ENCODE measurements around the gene MED22. TPM values are rescaled to one million over a fixed set of nuclear protein-coding genes. Genes with fewer than 3 reads are reported as not detected.

MED22 gene
- total RNA-seq, 1 donor from 2014 or later, result 49.2 TPM

DNA sequence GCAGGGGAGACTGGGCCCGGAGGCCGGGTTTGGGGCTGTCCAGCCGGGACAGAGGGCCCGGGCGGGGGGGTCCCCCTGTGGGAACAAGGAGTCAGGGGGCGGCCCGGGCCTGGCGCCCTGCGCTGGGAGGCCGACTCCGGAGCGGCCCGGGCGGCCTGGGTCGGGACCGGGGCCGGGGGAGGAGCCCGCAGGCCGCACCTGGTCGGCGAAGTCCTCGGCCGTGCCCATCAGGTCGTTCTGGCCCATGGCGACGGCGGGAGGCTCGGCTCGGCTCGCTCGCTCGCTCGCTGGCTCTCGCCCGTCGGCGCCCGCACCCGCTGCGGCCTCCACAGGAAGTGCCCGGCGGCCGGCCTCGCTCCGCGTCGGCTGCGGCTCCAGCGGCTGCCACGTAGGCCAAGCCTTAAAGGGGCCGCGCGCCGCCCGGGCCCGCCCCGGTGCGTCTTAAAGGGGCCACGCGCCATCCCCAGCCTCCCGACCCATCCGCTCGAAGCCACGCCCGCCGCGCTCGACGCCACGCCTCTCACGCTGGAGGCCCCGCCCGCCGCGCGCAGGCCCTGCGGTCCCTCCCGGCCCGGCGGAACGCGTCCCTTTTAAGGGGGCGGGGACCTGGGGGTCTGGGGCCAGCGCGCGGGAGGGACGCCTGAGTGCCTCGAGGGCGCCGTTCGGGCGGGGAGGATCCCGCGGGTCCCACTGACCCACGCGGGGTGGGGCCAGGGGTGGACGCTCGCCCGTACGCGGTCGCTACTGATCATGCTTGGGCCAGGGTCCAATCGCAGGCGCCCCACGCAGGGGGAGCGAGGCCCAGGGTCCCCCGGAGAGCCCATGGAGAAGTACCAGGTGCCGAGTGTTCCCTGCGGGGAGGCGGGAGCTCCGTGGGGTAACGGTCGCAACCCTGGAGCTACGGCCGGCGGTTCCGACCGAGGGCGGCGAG, 28.1 kb upstream of the MED22 start, which contains the start of the genes STKLD1 and SURF4:
Gene STKLD1 (plus strand): TSS at position 643 of the 931 bp plus-strand sequence. CDS start 108 bp downstream, at position 751.
Gene SURF4 (minus strand): TSS at position 337 of the 931 bp plus-strand sequence. CDS start 91 bp downstream, at position 246.
- Mint-ChIP-seq H3K4me1 (ENCODE audit: low read depth) (peaks cover 14% of the 10 kb centered on the region), H3K27me3 (no peaks in the 10 kb centered on the region), H3K36me3 (ENCODE audit: insufficient read depth) (no peaks in the 10 kb centered on the region), H3K27ac (peak within 1 kb of the TSS; percentile 96), H3K9me3 (ENCODE audit: low read depth) (no peaks in the 10 kb centered on the region), H3K4me3 (ENCODE audit: low read depth) (peak within 1 kb of the TSS; percentile 91)
- TF ChIP-seq, protein P1, sequence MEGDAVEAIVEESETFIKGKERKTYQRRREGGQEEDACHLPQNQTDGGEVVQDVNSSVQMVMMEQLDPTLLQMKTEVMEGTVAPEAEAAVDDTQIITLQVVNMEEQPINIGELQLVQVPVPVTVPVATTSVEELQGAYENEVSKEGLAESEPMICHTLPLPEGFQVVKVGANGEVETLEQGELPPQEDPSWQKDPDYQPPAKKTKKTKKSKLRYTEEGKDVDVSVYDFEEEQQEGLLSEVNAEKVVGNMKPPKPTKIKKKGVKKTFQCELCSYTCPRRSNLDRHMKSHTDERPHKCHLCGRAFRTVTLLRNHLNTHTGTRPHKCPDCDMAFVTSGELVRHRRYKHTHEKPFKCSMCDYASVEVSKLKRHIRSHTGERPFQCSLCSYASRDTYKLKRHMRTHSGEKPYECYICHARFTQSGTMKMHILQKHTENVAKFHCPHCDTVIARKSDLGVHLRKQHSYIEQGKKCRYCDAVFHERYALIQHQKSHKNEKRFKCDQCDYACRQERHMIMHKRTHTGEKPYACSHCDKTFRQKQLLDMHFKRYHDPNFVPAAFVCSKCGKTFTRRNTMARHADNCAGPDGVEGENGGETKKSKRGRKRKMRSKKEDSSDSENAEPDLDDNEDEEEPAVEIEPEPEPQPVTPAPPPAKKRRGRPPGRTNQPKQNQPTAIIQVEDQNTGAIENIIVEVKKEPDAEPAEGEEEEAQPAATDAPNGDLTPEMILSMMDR (IDR thresholded peaks at IDR 0.05; ENCODE audit: unreplicated experiment), result no peak
- peak; percentile 92 for DNase-seq (ENCODE audit: low spot score, unreplicated experiment)

DNA sequence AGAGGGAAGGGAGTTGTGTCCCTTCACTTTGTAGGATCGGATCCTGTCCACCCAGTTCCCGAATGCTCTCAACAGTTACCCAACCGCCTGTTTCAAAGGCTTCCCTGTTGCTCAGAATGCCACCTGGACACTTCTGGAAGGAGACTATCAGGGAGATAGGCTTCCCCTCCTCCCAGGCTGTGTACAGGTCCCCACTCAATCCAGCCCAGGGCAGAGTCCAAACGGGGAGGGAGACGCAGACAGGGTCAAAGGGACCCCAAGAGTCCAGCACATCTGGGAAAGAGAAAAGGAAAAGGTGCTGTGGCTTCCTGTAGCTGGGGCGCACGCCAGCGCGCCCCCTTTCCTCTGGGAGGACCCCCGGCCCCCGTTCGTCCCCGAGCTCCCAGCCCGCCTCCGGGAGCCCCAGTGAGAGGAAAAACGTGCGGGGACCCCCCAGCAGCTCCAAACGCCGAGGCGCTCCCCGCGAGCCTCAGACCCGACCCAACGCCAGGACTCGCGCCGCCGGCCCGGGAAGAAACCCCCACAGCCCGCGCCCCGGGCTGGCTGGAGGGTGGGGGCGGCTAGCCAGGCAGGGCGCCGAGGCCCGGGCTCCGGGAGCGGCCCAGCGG, 27.3 kb upstream of the MED22 start:
- H3K4me3 Mint-ChIP-seq (ENCODE audit: low read depth), result peak overlapping the region; percentile 91
- peaks cover 19% of the 10 kb centered on the region for H3K4me1 Mint-ChIP-seq (ENCODE audit: low read depth)
- H3K27me3 Mint-ChIP-seq, result no peaks in the 10 kb centered on the region
- no peaks in the 10 kb centered on the region for H3K9me3 Mint-ChIP-seq (ENCODE audit: low read depth)
- H3K36me3 Mint-ChIP-seq (ENCODE audit: insufficient read depth), result peaks cover 2% of the 10 kb centered on the region
- H3K27ac Mint-ChIP-seq, result peak overlapping the region; percentile 96
- TF ChIP-seq, protein P1 (IDR thresholded peaks at IDR 0.05; ENCODE audit: unreplicated experiment), result peak; percentile 20
- DNase-seq (ENCODE audit: low spot score, unreplicated experiment), result peak; percentile 27

DNA sequence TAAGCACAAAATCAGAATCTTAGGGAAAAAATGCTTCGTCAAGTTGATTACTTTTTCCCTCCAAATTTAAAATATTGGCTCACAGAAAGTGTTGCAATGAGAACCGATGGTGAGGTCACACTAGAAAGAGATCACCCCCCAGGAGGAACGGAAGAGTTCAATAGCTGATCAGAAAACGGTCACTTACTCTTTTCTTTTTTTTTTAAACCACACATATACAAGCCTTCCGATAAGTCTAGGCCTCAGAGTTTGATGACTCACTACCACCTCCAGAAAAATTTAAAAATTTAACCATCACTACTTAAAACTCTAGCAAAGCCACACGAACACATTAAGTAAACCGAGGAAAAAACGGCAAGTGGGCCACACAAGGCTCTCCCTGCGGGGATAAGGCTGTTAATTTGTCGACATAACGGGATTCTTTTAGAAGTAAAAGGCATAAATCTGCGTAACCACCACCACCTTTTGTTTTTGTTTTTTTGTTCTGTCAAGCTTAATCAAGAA, 26.7 kb upstream of the MED22 start:
- peak overlapping the region; percentile 96 for H3K27ac Mint-ChIP-seq
- no peaks in the 10 kb centered on the region for H3K27me3 Mint-ChIP-seq
- peaks cover 19% of the 10 kb centered on the region for H3K4me1 Mint-ChIP-seq (ENCODE audit: low read depth)
- no peak for DNase-seq (ENCODE audit: low spot score, unreplicated experiment)
- no peaks in the 10 kb centered on the region for H3K9me3 Mint-ChIP-seq (ENCODE audit: low read depth)
- H3K36me3 Mint-ChIP-seq (ENCODE audit: insufficient read depth), result peaks cover 2% of the 10 kb centered on the region
- peak overlapping the region; percentile 91 for H3K4me3 Mint-ChIP-seq (ENCODE audit: low read depth)
- TF ChIP-seq, protein P1 (IDR thresholded peaks at IDR 0.05; ENCODE audit: unreplicated experiment), result no peak

DNA sequence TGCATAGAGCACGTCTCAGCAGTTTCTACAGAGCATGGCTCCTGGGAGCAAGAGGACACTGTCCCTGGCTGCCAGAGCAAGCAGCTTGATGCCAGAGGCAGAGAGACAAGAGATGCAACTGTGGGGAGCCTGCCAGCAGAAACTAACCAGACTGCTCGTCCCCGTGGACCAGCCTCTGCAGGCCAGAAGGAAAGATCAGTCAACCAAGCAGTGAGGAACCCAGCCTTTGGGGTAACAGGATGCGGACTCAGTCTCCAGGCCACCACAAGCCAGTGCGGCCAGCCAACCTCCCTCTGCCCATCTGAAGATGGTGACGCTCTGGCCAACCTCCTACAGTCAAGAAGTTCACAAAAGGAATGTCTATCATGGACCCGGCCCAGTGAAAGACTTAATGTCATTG, 24.2 kb upstream of the MED22 start:
- Mint-ChIP-seq H3K4me3 (ENCODE audit: low read depth) (no peak overlapping the region), H3K4me1 (ENCODE audit: low read depth) (peaks cover 19% of the 10 kb centered on the region), H3K27me3 (no peaks in the 10 kb centered on the region), H3K27ac (no peak overlapping the region), H3K36me3 (ENCODE audit: insufficient read depth) (peaks cover 2% of the 10 kb centered on the region), H3K9me3 (ENCODE audit: low read depth) (no peaks in the 10 kb centered on the region)
- TF ChIP-seq, protein P1 (IDR thresholded peaks at IDR 0.05; ENCODE audit: unreplicated experiment), result no peak
- DNase-seq (ENCODE audit: low spot score, unreplicated experiment), result no peak

DNA sequence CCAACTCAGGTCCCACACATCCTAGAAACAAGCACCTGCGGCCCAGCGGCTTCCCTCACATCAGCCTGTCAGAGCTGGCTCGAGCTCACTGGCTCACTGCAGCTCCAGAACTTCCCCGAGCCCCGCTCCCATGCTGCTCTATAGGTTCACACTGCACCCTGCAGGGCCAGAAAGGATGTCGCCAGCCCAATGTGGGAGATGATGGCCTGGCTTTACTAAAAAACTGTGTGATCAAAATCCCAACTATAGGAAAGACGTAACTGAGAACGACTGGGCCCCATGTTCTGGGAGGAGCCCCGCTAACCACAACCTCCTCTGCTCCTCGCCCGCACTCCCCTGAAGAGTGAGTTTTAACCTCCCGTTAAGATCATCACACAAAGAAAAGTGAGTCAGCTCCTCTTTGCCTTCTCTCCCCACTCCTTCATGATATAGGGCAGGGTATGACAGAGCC, 23.4 kb upstream of the MED22 start:
- Mint-ChIP-seq H3K27ac (no peak overlapping the region), H3K36me3 (ENCODE audit: insufficient read depth) (peaks cover 2% of the 10 kb centered on the region), H3K4me1 (ENCODE audit: low read depth) (peaks cover 19% of the 10 kb centered on the region), H3K9me3 (ENCODE audit: low read depth) (no peaks in the 10 kb centered on the region), H3K27me3 (no peaks in the 10 kb centered on the region), H3K4me3 (ENCODE audit: low read depth) (no peak overlapping the region)
- TF ChIP-seq, protein P1 (IDR thresholded peaks at IDR 0.05; ENCODE audit: unreplicated experiment), result no peak
- no peak for DNase-seq (ENCODE audit: low spot score, unreplicated experiment)

All from progenitor cell of endocrine pancreas (in vitro differentiated cells).